Fibroblast of skin of scalp (primary cell): ENCODE results near the gene AGA.

Experiments
- DNase-seq: peaks from one replicate; pipeline ENCODE4 v3.0.0-alpha.2; 2013

Gene AGA

DNA sequence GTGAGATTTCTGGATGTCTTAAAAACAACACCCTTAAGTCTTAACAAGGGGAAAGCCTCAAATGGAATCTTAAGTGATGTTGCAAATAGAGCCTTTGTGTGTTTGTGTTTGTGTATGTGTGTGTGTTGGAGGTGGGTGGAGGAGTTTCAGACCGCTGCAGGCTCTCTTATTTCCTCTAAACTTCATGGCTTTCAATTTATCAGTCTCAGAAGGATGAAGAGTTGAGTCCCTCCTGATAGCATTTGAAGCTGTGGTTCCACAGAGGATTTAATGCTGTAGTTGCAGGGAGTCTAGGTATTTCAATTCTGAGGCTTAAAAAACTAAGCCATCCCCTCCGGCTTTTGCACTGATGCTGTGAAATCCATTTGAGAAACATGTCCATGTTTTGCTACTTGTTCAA, 4.3 kb upstream of the AGA start:
- no peak for DNase-seq

DNA sequence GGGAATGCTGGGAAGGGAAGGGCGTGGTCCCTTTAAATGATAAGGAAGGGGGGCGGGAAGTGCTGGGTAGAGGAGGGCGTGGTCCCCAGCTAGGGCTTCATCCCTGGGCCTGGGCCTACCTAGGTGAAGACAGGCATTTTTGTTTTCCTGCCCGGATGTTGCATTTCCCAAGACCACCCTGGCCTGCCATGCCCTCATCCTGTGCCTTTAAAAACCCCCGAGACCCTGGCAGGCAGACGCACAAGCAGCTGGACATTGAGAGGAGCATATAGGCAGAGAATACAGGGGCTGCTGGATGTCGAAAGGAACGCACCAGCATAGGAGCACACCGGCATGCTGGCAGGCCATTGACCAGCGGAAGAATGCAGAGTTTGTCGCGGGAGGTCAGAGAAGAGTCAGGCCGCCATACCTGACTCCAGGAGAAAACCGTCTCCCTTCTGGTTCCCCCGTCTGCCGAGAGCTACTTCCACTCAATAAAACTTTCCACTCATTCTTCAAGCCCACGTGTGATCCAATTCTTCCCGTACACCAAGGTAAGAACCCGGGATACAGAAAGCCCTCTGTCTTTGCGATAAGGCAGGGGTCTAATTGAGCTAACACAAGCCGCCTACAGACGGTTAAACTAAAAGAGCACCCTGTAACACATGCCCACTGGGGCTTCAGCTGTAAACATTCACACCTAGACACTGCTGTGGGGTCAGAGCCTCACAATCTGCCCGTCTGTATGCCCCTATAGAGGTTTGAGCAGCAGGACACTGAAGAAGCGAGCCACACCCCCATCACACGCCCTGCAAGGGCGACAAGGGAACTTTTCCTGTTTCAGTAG, 2.9 kb upstream of the AGA start:
- DNase-seq = no peak

DNA sequence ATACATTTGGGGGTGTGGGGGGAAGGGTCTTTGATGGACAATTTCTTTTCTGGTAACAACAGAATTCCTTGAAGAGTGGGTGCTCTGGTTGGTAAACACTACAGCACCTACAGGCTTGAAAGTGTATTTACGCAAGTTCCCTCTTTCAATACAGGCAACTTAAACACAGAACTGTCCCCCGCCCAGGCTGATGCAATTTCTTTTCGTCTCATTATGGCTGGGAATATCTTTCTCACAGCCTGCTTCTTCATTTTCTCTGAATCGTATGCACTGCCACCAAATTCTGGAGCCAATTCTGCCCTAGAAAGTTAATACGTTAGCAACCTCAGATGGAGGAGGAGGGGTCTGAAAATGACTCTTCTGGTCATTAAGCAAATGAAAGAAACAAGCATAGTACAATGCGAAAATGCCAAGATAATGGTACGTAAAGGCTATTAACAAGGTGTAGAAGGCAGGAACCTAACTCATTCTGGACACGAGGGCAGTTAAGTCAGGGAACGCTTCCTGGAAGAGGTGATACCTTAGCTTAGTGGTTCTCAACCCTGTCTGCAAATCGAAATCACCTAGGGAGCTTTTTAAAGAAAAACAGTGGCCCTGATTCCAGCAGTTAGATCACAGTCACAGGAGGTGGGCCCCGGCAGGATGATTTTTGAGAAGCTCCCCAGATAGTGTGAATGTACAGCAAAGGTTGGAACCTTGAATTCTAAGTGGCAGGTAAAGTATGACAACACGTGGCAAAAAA, 1.0 kb downstream of the AGA start:
- DNase-seq = peak; percentile 65

DNA sequence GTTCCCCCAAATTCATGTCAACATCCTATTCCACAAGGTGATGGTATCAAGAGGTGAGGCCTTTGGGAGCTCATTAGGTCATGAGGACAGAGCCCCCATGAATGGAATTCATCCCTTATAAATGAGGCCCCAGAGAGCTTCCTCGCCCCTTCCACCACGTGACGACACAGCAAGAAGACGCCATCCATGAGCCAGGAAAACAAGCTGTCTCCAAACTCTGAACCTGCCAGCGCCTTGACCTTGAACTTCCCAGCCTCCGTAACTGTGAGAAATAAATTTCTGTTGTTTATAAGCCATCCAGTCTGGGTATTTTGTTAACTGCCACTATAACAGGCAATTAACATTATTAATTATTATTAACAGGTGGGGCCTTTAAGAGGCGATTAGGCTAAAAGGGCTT, 5.8 kb downstream of the AGA start:
- DNase-seq = no peak

DNA sequence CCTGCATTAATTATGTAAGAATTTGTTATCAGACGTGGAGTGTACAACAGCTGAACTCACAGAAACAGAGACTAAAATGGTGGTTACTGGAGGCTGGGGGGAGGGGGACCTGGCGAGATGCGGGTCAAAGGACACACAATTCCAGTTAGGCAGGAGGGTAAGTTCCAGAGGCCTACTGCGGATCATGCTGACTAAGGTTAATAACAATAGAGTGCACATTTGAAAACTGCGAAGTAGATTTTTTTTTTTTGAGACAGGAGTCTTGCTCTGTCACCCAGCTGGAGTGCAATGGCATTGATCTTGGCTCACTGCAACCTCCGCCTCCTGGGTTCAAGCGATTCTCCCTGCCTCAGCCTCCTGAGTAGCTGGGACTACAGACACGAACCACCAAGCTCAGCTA, 7.6 kb downstream of the AGA start:
- no peak for DNase-seq

DNA sequence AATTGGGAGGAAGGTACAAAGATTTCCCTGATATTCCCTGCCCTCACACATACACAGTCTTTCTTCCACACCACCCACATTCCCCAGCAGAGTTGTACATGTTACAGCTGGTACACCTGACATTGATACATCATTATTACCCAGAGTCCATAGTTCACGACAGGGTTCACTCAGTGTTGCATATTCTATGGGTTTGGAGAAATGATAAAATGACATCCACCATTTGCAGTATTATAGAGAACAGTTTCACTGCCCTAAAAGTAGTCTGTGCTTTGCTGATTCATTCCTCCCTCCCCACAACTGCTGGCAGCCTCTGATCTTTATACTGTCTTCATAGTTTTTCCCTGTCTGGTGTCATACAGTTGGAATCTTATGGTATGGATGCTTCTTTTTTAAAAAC, 15.0 kb downstream of the AGA start:
- DNase-seq = peak; percentile 70

DNA sequence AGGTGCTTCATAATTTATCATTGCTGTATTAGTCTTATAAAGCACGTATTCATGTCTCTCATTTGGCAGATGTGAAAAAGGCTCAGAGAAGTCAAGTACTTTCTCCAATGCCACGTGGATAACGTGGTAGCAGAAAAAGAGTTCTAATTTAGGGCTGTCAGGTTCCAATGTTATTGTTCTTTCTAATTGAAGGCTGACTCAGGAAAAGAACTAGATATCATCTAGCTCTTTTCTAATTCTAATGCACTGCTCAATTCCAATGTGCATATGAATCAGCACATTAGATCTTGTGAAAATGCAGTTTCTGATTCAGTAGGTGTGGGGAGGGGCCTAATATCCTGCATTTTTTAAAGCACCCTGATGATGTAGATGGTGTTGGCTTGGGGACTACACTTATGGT, 22.8 kb downstream of the AGA start:
- DNase-seq = no peak

DNA sequence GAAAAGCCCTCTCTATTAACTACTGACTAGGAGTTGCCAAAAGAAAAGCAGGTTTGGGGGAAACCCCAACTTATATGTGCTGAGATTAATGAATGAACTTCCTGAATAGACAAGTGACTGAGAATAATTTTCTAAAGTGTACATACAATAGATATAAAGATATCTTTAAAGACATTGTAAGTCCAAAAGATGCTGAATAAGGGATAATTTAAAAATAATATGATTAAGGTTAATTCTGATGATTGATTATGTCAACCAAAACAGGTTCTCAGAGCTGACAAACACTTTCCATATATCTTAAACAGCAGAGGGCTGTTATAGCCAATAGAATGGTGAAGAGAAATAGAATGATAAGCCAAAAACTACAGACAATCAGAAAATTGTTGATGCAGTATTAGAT, 28.6 kb downstream of the AGA start:
- DNase-seq = no peak

DNA sequence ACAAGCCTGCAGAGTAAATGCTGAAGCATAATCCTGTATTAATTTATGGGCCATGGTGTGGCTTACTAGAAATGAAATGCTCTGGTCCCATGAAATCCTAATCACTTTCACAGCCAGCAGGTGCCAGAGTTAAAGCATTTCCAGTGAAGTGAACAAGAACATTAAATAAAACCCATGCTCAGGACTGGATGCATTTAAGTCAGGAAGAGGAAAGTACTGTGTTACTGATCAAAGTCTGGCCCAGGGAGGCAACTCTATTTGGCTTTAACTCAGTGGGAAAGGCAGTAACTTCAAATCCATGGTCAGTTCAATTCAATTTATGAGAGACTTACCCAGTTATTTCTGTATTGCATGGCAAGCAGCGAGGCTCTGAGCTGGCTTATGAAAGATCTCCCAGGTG, 29.2 kb downstream of the AGA start:
- no peak for DNase-seq

DNA sequence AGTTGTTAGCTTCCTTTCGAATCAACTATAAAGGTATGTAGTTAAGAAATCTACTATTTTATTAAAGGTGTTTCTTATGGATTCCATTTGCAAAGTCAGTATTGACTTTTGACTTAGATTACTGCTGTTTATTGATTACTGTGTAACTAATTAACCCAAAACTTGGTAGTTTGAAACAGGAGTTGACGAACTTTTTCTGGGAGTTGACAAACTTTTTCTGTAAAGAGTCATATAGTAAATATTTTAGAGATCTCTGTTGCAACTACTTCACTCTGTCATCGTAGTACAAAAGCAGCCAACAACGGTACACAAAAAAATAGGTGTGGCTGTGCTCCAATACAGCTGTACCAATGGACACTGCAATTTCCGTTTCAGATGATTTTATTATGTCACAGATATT, 30.2 kb downstream of the AGA start:
- DNase-seq = no peak

DNA sequence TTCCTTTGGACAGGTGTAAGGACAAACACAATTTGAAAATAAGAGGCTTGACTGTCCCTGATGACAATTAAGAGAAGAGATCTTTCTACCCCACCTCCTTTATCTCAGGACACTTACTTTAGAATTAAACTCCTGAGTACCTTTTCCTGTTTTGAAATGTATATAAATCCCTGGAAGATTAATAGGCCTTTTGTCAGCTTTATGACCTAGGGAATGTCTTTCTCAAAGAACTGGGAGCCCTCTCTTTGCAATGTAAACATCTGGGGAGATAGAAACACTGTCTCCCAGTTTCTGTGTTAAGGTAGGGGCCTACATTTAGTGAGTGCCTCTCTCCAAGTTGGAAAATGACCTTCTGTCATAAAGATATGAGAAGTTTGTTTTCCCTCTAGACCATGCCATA, 31.7 kb downstream of the AGA start:
- DNase-seq = no peak

DNA sequence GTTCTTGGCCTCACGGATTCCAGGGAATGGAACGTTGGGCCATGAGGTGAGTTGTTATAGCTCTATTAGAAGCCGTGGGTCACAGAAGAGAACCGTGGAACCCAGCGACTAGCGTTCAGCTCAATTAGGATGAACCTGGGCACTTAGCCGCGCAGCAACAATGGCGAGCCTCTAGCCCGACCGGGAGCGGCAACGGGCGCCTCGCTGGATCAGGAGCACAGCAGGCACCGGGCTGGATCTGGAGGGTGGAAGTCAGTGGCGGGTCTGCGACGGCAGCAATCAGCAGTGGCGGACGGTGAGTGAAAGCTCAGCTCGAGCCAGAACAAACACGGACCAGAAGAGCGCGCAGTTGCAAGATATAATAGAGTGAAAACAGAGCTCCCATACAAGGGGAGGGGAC, 34.2 kb downstream of the AGA start:
- DNase-seq = no peak

DNA sequence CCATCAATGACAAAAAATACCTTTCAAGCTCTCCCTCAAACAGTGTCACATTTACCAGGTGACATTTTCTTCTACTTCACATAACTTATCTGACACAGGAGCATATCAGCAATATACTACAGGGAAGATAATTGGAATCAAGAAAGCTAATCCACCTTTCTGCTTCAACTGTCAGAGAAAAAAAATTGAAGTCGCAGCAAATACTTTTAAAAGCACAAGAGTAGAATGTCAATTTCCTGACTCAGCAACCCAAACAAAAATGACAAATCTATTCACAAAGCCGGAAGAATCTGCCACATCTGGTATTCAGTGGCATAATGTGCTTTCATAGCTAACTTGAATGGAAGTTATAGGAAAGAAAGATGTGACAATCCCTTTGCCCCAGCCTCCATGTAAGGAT, 36.7 kb downstream of the AGA start:
- no peak for DNase-seq

DNA sequence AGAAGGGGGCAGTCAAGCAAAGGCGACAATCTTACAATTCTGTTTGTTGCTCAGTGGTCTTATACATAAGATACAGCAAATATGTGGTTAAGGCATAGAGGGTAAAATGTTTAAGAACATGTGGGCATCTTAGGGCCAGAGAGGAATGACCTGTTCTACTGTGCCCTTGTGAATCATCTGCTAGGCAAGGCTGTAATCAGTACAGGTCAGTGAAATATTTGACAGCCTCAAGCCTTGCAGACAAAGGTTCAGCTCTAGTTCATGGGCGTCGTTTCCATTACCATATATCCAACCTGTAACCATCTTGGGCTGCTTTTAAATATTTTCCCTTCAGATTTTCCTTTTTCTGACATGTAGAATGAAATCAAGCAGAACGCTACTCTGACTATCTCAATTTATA, 37.3 kb downstream of the AGA start:
- DNase-seq = no peak

DNA sequence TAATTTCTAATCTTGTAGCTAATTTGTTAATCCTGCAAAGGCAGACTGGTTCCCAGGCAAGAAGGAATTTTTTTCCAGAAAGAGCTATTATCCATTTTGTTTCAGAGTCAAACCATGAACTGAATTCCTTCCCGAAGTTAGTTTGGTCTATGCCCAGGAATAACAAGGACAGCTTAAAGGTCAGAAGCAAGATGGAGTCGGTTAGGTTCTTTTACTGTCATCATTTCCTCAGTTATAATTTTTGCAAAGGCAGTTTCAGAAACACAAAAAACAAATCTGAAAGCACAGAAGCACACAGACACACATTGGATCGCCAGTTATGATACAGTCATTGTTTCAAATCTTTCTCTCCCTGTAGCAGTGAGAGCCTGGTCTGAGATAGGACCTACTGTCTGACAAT, 37.9 kb downstream of the AGA start:
- no peak for DNase-seq

DNA sequence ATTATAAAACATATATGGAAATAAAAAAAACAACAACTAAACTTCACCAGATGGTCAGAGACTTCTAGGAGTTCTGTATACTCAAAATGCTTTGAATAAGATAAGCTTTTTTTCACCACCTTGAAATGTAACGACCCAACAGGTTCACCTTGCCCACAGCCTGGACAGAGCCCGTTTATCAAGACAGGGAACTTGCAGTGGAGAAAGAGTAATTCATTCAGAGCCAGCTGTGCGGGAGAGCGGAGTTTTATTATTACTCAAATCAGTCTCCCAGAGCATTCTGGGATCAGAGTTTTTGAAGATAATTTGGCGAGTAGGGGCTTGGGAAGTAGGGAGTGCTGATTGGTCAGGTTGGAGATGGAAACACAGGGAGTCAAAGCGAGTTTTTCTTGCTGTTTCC, 38.5 kb downstream of the AGA start:
- no peak for DNase-seq

DNA sequence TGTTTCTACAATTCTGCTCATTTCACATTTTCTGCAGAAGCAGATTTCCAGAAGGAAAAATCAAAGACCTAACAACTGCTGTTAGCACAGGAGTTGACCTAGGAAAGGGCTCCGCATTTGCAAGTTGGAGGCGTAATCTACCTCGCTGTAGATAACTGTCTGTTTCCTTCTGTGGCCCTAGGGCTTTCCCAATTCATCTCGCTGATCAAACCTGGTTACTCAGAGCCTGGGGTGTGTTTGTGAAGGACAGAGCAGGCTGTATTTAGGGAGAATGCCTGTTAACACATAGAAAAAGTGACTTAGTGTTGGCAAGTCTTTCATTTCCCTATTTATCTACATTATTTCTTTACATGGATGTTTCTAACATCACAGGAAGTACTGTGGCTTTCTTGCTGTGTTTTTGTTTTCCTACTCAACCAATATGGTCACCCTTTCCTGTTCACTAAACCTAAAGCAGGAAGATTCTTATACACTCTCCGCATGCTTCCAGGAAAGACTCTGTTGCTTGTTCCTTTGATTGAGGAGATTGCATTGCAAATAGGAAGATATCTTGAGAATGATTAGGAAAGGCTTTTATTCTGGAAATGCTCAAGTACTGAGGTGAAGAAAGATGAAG, 40.5 kb downstream of the AGA start:
- DNase-seq = no peak

DNA sequence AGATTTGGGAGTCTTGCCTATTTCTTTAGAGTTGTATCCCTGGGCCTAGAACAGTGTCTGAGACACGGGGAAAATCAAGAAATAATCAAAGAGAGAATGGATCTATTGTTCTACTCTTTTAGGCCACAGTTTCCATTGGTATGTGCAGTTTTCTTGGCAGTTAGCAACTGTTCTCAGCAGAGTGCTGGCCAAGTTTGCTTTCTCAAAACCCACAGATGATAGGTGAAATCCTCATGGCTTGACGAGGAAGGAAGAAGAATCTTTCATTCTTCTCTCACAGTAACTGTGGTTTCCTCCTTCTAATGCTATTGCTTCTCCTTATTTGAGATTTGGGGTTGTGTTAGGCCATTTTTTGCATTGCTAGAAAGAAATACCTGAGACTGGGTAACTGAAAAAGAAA, 42.2 kb downstream of the AGA start:
- no peak for DNase-seq

DNA sequence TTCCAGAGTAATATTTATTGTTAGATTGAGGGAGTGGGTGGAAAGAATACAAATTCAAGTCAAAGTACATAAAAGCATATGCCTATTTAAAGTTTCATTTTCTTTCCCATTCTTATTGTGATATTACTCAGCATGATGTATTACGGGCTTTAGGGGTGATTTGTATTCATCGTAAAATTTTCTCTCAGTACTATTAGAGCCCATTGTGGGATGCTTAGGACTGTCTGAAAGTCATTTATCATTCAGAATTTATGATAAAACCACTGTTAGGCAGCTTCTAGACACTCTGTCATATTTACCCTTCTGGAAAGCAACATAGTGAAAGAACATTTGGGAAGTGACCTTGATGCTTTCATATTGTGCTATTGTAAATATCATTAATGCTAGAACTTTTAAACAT, 45.9 kb downstream of the AGA start:
- DNase-seq = no peak

DNA sequence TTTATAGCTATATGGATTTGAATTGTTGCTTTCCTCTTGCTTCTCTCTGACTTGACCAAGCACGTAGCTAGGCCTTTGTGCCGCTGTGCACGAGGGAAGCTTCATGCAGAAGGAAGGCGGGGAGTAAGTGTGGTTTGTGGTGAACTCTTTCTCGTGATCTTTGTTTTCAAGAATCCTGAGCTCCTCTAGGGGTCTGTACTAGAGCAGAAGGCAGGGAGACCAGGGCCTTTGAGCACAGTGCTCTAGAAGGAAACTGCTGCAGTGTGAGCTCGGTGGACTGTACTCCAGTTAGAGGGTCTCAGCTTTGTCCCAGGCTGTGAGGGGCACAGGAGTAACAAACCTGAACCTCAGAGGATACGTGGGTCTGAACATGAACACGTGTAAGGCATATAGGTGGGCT, 49.0 kb downstream of the AGA start:
- no peak for DNase-seq

DNA sequence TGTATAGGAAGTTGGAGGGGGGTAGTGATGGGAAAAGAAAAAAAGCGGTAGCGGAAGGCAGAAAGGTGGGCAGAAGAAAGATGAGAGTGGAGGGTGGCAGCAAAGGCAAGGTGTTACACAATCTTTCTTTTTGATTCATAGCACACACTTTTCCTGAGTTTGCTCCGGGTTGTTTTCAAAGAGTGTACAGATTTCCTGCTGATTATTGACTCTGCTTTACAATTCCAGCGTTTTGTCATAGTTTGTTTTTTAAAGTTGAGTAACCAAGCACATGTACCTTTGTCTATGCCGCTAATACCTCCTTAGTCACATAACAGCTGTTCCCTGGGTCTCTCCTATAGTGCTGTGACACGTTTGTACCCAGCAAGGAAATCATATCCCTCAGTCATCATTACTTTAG, 50.3 kb downstream of the AGA start:
- no peak for DNase-seq

DNA sequence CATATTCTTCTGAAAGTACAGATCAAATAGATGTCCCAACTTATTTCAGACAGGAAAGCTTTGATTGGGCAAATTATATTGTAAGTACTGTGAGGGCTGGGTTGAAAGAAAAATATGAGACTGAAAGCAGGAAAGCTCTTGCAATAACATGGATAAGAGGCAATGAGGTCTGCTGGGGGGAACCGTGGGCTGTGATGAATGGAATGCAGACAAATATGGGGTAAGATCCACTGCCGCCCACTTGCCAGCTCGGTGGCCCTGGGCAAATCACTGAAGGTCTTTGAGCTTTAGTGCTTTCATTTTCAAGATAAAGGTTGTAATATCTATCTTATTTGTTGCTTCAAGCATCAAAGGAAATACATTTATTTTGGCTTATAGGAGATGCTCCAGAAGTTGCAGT, 51.0 kb downstream of the AGA start:
- no peak for DNase-seq

DNA sequence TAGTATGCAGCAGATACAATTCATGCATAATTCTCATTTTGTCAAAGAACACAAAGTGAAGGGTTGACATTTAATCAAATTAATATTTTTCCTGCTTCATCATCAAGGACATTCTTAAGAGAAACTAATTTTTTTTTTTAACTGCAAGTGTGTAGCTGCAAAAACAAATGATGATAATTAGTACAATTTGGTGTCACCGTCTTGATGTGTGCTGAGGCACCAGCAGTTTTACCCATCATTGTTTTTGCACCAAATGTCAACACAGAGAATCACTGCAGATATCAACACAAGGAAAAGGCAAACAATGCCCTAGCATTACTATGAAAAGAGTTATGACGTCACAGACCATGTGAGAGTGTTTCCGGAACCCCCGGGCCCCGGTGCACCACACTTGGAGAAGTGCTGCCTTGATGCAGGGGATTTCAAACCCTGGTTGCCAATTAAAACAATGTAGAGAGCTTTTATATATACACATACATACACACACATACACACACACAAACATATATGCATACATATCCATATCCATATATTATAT, 55.9 kb downstream of the AGA start:
- no peak for DNase-seq
